ENCODE data around the gene FRMD3.

- TF ChIP-seq POLR2AphosphoS5 (IDR thresholded peaks at IDR 0.05) (no peak), POLR2A (IDR thresholded peaks at IDR 0.05) (no peak)
- TF ChIP-seq, protein P1, sequence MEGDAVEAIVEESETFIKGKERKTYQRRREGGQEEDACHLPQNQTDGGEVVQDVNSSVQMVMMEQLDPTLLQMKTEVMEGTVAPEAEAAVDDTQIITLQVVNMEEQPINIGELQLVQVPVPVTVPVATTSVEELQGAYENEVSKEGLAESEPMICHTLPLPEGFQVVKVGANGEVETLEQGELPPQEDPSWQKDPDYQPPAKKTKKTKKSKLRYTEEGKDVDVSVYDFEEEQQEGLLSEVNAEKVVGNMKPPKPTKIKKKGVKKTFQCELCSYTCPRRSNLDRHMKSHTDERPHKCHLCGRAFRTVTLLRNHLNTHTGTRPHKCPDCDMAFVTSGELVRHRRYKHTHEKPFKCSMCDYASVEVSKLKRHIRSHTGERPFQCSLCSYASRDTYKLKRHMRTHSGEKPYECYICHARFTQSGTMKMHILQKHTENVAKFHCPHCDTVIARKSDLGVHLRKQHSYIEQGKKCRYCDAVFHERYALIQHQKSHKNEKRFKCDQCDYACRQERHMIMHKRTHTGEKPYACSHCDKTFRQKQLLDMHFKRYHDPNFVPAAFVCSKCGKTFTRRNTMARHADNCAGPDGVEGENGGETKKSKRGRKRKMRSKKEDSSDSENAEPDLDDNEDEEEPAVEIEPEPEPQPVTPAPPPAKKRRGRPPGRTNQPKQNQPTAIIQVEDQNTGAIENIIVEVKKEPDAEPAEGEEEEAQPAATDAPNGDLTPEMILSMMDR (IDR thresholded peaks at IDR 0.05) = no peak
Measured at GRCh38 chr9:83379045-83379444, 159.2 kb downstream of the FRMD3 start.
